HG02798 (cell line): ENCODE results near the gene FAM184A.

ENCODE experiments used
- ATAC-seq: cut with Tn5 transposase; IDR thresholded peaks from one replicate; pipeline ENCODE4 v1.9.1; 2021; ENCODE audit warnings: mild to moderate bottlenecking; ENCODE audit not compliant: unreplicated experiment, poor library complexity

FAM184A gene

DNA sequence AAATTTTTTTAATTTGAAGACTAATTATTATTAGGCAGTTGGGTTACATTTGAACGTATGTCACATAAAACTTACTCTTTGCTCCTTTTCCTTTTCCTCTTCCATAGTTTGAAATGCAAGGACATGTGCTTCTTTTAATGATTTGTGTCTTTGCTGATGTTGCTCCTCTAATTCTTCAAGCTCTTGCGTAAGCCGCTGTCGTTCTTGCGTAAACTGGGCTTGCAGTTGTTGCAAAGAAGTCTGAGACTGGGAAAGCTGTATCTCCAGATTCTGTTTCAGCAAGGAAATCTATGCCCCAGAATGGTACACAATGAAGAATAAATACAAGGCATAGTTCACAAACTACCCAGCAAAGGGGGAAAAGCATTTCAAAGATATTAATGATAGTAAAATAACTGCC lies 98.4 kb downstream of the FAM184A start:
- no peak for ATAC-seq

DNA sequence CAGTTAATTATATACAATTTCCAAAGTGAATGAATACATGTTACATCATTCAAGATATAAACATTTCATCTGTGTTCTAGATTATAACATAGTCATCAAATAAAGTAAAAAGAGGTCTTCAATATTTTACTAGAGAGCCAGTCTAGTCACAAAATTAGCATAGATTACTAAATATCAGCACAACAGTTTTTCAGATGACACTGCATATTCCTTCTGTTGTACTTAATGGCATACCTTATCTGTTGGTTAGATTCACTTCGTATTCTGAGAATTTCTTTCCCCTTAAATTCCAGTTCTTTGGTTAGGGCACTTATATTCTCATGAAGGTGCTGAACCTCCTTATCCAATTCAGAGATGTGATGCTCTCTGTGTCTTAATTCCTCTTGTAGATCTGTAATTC lies 103.7 kb downstream of the FAM184A start:
- no peak for ATAC-seq

DNA sequence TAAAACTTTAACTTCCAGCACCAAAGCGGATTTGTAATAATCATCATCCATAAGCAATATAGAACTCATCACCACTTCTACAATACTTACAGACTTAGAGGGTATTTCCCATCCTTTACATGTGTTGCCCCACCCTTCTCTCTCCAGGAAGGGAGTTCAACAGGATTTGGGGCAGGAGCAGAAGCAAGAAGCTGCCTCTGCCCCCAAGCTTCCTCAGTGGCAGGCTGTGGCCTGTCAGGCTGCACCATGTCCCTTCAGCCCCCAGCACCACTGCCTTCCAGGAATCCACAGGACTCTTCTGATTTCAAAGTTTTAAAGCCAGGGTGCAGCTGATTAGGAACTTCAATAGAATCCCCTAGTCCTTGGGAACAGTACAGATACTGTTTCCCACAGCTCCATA lies 106.8 kb downstream of the FAM184A start:
- no peak for ATAC-seq

DNA sequence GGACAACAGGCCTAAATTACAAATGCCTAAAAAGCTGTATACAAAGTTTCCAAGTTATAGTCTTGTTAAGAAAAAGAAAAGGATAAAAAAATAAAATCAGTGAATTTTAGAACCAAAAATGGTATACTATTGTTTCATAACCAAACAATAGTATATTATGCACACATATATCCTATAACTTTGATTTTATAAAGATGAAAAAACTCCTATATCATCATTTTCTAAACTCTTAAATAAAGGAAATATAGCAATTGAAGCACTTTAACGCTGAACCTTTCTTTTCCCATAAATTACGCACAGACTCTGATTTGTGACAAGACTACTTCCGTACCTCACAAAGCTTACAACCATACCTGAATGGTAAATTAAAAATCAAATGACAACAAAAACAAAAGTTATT lies 107.6 kb downstream of the FAM184A start:
- no peak for ATAC-seq

DNA sequence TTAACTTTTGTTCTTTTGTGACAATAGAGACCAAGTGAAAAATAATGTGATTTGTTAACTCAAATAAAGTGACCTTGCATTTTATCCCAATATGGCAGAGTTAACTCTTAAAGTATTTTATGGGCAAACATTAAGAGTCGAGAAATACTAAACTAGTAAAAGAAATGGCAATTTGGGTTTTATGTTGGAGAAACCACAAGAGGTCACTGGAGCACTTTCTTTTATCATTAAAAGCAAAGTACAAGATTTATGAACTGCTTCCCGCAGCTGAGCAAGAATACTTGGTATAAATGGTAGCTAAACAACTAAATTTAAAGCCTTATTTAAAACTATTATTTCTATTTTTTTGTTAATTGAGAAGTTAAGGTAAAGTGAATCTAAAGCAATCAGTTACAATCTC lies 110.0 kb downstream of the FAM184A start:
- ATAC-seq = no peak

- no peak for ATAC-seq
These were observed 111.2 kb downstream of the FAM184A start for GRCh38 chr6:118967239-118967638.

DNA sequence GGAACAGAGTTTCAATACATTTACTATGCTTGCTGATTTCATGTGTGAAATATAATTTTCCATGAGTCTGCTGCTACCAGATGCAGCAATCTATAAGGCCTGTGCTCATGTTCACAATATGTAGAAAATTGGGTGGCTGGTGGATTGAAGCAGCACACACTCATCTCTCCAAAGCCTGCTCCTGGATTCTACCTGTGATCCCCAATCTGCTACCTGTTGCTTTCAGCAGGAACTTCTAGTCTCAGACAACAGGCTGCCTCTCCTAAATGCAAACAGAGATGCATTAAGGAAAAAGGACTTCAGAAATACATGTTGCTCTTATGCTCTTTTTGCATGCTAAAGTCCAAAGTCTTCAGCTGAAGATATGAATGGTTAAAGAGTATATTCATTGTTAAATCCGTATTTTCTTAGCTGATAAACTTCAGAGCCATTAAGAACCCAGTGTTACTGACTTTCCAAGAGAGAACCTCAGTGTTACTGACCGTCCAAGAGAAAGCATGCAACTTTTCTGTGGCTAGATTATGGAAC lies 112.6 kb downstream of the FAM184A start:
- ATAC-seq = no peak

DNA sequence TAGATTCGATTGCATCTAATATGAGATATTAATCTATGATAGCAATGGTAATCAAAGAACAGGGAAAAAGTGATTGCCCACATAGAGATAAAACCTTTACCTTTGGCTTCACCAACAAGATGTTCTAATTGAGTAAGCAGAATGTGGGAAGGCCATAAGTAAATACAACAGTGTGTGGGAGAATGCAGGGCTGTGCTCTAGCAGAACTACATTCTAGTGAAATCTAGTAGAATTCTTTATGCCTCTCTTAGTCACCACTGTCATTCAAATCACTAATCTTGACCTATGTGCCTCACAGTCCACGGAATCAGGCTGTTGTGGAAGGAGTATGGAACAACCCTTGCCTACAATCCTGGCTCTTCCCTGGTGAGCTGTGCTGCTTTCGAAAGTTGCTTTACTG lies 113.1 kb downstream of the FAM184A start:
- ATAC-seq = no peak

GRCh38 chr6:118963003-118963402 lies 115.5 kb downstream of the FAM184A start:
- no peak for ATAC-seq

GRCh38 chr6:118959903-118960302 lies 118.6 kb downstream of the FAM184A start:
- ATAC-seq = no peak

GRCh38 chr6:118953391-118953790 lies 125.1 kb downstream of the FAM184A start:
- ATAC-seq = no peak

- no peak for ATAC-seq
These were observed 125.8 kb downstream of the FAM184A start for GRCh38 chr6:118952683-118953082.

DNA sequence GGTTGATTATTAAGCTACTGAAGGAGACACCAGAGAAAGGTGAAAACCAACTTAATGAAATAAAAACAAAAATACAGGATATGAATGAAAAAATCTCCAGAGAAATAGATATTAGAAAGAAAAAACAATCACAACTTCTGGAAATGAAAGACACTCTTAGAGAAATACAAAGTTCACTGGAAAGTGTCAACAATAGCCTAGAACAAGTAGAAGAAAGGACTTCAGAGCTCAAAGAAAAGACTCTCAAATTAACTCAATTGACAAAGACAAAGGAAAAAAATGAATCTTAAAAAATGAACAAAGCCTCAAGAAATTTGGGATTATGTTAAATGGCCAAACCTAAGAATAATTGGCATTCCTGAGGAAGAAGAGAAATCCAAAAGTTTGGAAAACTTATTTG lies 133.2 kb downstream of the FAM184A start:
- no peak for ATAC-seq

DNA sequence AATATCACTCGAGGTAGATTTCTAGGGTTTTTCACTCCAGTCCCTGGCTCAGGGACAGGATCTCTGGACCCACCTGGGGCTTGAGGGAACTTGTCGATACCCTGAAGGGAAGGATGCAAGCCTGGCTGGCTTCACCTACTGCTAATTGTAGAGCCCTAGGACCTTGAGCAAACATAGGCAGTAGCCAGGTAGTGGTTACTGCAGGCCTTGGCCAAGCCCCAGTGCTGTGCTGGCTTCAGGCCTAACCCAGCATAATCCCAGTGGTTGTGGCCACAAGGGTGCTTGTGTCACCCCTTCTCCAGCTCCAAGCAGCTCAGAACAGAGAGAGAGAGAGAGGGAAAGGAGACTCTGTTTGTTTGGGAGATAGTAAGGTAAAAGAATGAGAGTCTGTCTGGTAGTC lies 137.7 kb downstream of the FAM184A start:
- ATAC-seq = no peak

DNA sequence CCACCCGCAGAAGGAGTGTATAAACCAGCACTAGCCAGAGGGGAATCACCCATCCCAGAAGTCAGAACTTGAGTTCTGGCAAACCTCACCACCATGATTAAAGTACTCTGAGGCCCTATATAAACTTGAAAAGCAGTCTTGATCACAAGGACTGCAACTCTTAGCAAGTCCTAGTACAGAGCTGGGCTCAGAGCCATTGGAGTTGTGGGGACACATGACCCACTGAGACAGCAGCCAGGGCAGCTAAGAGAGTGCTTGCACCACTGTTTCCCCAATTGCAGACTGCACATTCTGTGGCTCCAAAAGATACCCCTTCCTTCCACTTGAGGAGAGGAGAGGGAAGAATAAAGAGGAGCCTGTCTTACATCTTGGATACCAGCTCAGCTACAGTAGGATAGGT lies 138.8 kb downstream of the FAM184A start:
- ATAC-seq = no peak

- no peak for ATAC-seq
These were observed 142.3 kb downstream of the FAM184A start for GRCh38 chr6:118935978-118936703.

DNA sequence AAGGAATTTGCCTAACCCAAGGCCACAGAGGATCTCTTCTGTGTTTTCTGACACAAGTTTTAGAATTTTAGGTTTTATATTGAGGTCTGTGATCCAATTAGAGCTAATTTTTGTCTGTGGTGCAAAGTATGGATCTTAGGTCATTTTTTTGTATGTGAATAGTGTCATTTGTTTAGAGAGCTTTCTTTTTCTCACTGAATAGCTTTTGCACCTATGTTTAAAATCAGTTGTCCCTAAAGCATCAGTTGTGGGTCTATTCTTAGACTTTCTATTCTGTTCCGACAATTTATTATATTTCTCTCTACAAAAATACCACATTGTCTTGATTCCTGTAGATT lies 143.2 kb downstream of the FAM184A start:
- peak; percentile 2 for ATAC-seq

- peak; percentile 97 for ATAC-seq
These were observed 143.8 kb downstream of the FAM184A start, which contains the start of gene MCM9 for GRCh38 chr6:118934461-118935330. Gene MCM9, minus strand, starts transcription at chr6:118935159. Its CDS starts 3,436 bp downstream, at chr6:118931723.

GRCh38 chr6:118933855-118934460 lies 144.5 kb downstream of the FAM184A start:
- peak; percentile 0 for ATAC-seq

DNA sequence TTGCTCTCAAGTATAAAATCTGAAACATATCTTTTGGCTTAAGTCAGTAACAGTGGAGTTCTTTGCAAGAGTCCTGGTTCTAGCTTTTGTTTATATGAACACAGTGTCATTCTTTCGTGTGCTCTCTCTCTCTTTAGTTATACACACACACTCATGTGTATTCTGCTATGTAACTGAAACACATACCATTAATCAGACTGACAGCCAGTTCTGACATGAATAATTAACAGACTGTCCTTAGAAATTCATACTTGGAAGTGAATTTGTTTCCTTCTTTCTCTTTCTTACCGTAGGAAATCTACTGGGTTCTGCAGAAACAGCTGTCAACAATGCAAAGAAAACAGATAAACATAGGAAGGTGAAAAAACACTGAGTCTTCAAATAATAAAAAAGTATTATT lies 146.0 kb downstream of the FAM184A start:
- ATAC-seq = no peak

- ATAC-seq = no peak
These were observed 147.0 kb downstream of the FAM184A start for GRCh38 chr6:118931436-118931835.
